GM21360 (cell line): Measurements from ENCODE around the gene SLC6A7.

Experiments used
- ATAC-seq: cut with Tn5 transposase; IDR thresholded peaks from one replicate; pipeline ENCODE4 v1.9.1; 2021; ENCODE audit warnings: mild to moderate bottlenecking, moderate library complexity; ENCODE audit not compliant: unreplicated experiment

SLC6A7 gene

GRCh38 chr5:150189326-150189725 lies 536 bp upstream of the SLC6A7 start:
- no peak for ATAC-seq

- no peak for ATAC-seq
Observed at GRCh38 chr5:150190503-150190979, 679 bp downstream of the SLC6A7 start.

- ATAC-seq = no peak
Observed at GRCh38 chr5:150190987-150191386, 1.1 kb downstream of the SLC6A7 start.

- no peak for ATAC-seq
Observed at GRCh38 chr5:150192462-150192861, 2.6 kb downstream of the SLC6A7 start.

GRCh38 chr5:150195736-150196485 lies 6.0 kb downstream of the SLC6A7 start:
- ATAC-seq = no peak

GRCh38 chr5:150196514-150196913 lies 6.7 kb downstream of the SLC6A7 start:
- ATAC-seq = no peak

- no peak for ATAC-seq
Observed at GRCh38 chr5:150196986-150197385, 7.1 kb downstream of the SLC6A7 start.

- no peak for ATAC-seq
Observed at GRCh38 chr5:150197476-150197875, 7.6 kb downstream of the SLC6A7 start.

GRCh38 chr5:150202501-150202900 lies 12.6 kb downstream of the SLC6A7 start:
- ATAC-seq = no peak

- no peak for ATAC-seq
Observed at GRCh38 chr5:150203832-150204589, 14.1 kb downstream of the SLC6A7 start.

- ATAC-seq = no peak
Observed at GRCh38 chr5:150204590-150204960, 14.7 kb downstream of the SLC6A7 start.

GRCh38 chr5:150206098-150206778 lies 16.4 kb downstream of the SLC6A7 start:
- no peak for ATAC-seq

GRCh38 chr5:150206779-150207115 lies 16.9 kb downstream of the SLC6A7 start:
- ATAC-seq = no peak

- ATAC-seq = no peak
Observed at GRCh38 chr5:150208187-150209098, 18.6 kb downstream of the SLC6A7 start.

GRCh38 chr5:150209099-150209635 lies 19.3 kb downstream of the SLC6A7 start:
- ATAC-seq = no peak

GRCh38 chr5:150210644-150211043 lies 20.8 kb downstream of the SLC6A7 start:
- no peak for ATAC-seq

- ATAC-seq = no peak
Observed at GRCh38 chr5:150211156-150212030, 21.5 kb downstream of the SLC6A7 start.

GRCh38 chr5:150213530-150213929 lies 23.7 kb downstream of the SLC6A7 start:
- no peak for ATAC-seq

GRCh38 chr5:150214289-150214688 lies 24.4 kb downstream of the SLC6A7 start:
- no peak for ATAC-seq
